ENCODE results near the gene SPEM3.

The SPEM3 gene

DNA sequence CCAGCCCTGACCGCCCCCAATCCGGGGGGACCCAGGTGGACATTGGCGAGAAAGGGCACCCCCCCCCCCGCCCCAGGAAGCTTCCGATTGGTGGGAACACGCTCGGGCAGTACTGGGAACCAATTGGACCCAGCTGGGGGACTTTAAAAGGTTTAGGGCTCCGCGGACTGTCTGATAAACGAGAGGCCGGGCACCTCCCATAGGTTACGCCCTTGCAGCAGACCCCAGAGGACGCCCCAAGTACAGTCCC, 25.0 kb upstream of the SPEM3 start:
- H3K4me3 ChIP-seq (ENCODE audit: low read depth in 1 of 2, low read length in 2 of 2): peak overlapping the region; percentile 84 to 86
- H3K36me3 ChIP-seq (ENCODE audit: control insufficient read depth in 1 of 2, insufficient read depth in 2 of 2, low read length in 2 of 2): no peaks in the 10 kb centered on the region
- peaks cover under 1 to 12% of the 10 kb centered on the region in 2 donors for H3K27me3 ChIP-seq (ENCODE audit: control insufficient read depth in 1 of 2, insufficient read depth in 2 of 2, low read length in 2 of 2)

DNA sequence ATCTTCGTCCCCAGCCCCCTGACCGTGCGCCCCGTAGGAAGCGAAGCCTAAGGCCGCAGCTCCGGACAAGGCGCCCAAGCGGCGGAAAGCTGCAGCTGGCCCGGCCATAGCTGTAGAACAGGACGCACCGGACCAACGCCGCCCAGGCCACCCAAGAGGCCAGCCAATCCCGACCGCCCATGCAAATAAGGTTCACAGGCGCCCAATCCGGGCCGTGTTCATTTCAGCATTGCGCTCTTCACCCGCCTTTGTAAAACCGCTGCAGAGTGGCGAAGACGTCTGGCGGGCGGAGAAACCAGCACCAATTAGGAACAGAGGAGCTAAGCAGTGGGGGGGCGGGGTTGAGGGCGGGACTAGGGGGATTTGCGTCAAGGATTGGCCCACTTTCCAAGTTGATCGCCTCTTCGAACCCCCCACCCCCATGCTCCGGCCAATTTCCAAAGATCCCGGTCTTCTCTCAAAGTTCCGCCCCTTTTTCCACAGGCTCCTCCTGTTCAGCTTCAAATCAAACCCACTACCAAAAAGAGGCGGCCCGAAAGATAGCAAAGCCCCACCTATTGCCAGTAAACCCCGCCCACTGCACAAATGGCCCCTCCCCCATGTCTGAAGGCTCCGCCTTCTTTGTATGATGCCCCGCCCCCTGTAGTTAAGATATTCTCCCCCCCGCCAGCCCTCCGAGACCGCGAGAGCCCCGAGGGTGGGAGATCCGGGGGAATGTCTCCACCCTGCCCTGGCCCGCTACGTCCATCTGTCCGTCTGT, 24.5 kb upstream of the SPEM3 start, which contains the start of gene TMEM256:
TSS of gene TMEM256 (minus strand) at position 121 of the 760 bp plus-strand sequence. CDS start at position 108, 13 bp downstream.
- peak within 1 kb of the TSS; percentile 84 to 86 for H3K4me3 ChIP-seq (ENCODE audit: low read depth in 1 of 2, low read length in 2 of 2)
- H3K4me1 ChIP-seq (ENCODE audit: control insufficient read depth in 1 of 2, insufficient read depth in 2 of 2, low read length in 2 of 2): peaks cover 9 to 11% of the 10 kb centered on the region in 2 donors
- peaks cover 4 to 12% of the 10 kb centered on the region in 2 donors for H3K27me3 ChIP-seq (ENCODE audit: control insufficient read depth in 1 of 2, insufficient read depth in 2 of 2, low read length in 2 of 2)
- no peaks in the 10 kb centered on the region for H3K9me3 ChIP-seq (ENCODE audit: control insufficient read depth in 1 of 2, low read length in 2 of 2)
- peak within 1 kb of the TSS; percentile 93 for H3K27ac ChIP-seq (ENCODE audit: low read depth, low read length)
- H3K36me3 ChIP-seq (ENCODE audit: control insufficient read depth in 1 of 2, insufficient read depth in 2 of 2, low read length in 2 of 2): no peaks in the 10 kb centered on the region
- peak within 1 kb of the TSS; percentile 80 to 84 for H3K9ac ChIP-seq (ENCODE audit: low read depth in 1 of 2, low read length in 2 of 2)

More for the DNA sequence above, 25.0 kb upstream of the SPEM3 start:
- no peaks in the 10 kb centered on the region for H3K9me3 ChIP-seq (ENCODE audit: control insufficient read depth in 1 of 2, low read length in 2 of 2)
- peak overlapping the region; percentile 93 for H3K27ac ChIP-seq (ENCODE audit: low read depth, low read length)
- peak overlapping the region; percentile 80 to 84 for H3K9ac ChIP-seq (ENCODE audit: low read depth in 1 of 2, low read length in 2 of 2)
- H3K4me1 ChIP-seq (ENCODE audit: control insufficient read depth in 1 of 2, insufficient read depth in 2 of 2, low read length in 2 of 2): peaks cover 9% of the 10 kb centered on the region in 2 donors

DNA sequence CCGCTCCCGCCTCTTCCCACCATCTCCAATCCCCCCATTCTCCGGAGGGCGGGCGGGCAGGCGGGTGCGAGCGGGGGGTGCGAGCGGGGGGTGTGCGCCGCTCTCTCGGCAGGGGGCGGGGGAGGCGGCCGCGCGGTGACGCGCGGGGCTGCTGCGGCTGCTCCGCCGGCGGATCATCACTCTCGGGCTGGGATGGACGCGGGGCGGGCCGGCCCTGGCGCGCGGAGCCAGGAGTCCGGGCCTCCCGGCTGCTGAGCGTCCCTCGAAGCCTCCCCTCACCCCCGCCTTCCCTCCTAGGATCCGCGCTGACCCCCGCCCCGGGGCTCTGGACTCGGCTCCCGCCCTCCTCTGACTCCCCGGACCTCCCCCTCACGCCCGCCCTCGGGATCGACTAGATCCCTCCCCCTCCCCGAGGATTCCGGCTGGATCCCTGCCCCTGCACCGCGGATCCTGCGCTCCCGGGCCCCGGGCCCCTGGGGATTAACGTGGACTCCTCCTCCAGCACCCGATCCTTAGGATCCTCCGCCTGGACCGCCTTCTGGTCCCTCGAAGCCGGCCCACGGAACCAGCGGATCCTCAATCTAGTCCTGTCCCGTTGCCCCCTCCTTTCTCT, 23.8 kb upstream of the SPEM3 start:
- H3K27ac ChIP-seq (ENCODE audit: low read depth, low read length): no peak overlapping the region
- peak overlapping the region; percentile 51 to 61 for H3K4me3 ChIP-seq (ENCODE audit: low read depth in 1 of 2, low read length in 2 of 2)
- peak overlapping the region in 1 of 2 donors; percentile 33 for H3K9ac ChIP-seq (ENCODE audit: low read depth in 1 of 2, low read length in 2 of 2)
- no peaks in the 10 kb centered on the region for H3K9me3 ChIP-seq (ENCODE audit: control insufficient read depth in 1 of 2, low read length in 2 of 2)
- peaks cover 9 to 11% of the 10 kb centered on the region in 2 donors for H3K4me1 ChIP-seq (ENCODE audit: control insufficient read depth in 1 of 2, insufficient read depth in 2 of 2, low read length in 2 of 2)
- H3K27me3 ChIP-seq (ENCODE audit: control insufficient read depth in 1 of 2, insufficient read depth in 2 of 2, low read length in 2 of 2): peaks cover 4 to 12% of the 10 kb centered on the region in 2 donors
- no peaks in the 10 kb centered on the region for H3K36me3 ChIP-seq (ENCODE audit: control insufficient read depth in 1 of 2, insufficient read depth in 2 of 2, low read length in 2 of 2)

- Histone ChIP-seq H3K27me3 (ENCODE audit: control insufficient read depth in 1 of 2, insufficient read depth in 2 of 2, low read length in 2 of 2) (peaks cover 4 to 12% of the 10 kb centered on the region in 2 donors), H3K9me3 (ENCODE audit: control insufficient read depth in 1 of 2, low read length in 2 of 2) (no peaks in the 10 kb centered on the region), H3K27ac (ENCODE audit: low read depth, low read length) (no peak overlapping the region), H3K9ac (ENCODE audit: low read depth in 1 of 2, low read length in 2 of 2) (peak overlapping the region; percentile 2 to 33), H3K4me1 (ENCODE audit: control insufficient read depth in 1 of 2, insufficient read depth in 2 of 2, low read length in 2 of 2) (peaks cover 9 to 11% of the 10 kb centered on the region in 2 donors), H3K36me3 (ENCODE audit: control insufficient read depth in 1 of 2, insufficient read depth in 2 of 2, low read length in 2 of 2) (no peaks in the 10 kb centered on the region), H3K4me3 (ENCODE audit: low read depth in 1 of 2, low read length in 2 of 2) (peak overlapping the region; percentile 43 to 61)
Observed at GRCh38 chr17:7405350-7406234, 23.1 kb upstream of the SPEM3 start.

DNA sequence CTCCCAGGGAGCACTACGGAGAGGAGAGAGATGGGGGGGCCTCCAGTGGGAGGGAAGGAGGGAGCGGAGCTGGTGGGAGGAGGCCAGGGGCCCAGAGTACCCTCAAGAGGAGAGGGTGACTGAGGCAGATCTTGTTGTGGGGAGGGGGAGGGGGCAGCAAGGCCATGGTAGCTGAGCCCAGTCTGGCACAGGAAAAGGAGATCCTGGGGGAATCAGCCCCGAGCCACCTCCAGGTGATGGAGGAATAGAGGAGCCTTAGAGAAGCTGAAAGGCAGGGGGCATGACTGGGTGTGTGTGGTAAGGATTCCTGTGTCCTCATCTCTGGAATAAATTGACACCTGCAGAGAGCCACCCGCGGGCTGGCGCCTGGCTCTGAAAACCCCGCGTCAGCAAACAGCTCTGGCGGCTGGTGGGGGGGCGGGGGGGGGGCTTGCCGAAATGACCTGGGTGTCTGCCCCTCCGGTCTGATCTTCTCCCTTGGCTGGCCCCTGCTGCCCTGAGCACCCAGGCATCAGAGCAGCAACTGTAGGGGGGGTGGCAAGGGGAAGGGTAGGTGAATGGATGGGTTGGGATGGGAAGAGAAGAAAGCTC, 22.3 kb upstream of the SPEM3 start:
- Histone ChIP-seq H3K36me3 (ENCODE audit: control insufficient read depth in 1 of 2, insufficient read depth in 2 of 2, low read length in 2 of 2) (no peaks in the 10 kb centered on the region), H3K4me1 (ENCODE audit: control insufficient read depth in 1 of 2, insufficient read depth in 2 of 2, low read length in 2 of 2) (peaks cover 9 to 11% of the 10 kb centered on the region in 2 donors), H3K27me3 (ENCODE audit: control insufficient read depth in 1 of 2, insufficient read depth in 2 of 2, low read length in 2 of 2) (peaks cover 4 to 12% of the 10 kb centered on the region in 2 donors), H3K4me3 (ENCODE audit: low read depth in 1 of 2, low read length in 2 of 2) (no peak overlapping the region), H3K27ac (ENCODE audit: low read depth, low read length) (no peak overlapping the region), H3K9ac (ENCODE audit: low read depth in 1 of 2, low read length in 2 of 2) (no peak overlapping the region), H3K9me3 (ENCODE audit: control insufficient read depth in 1 of 2, low read length in 2 of 2) (no peaks in the 10 kb centered on the region)

DNA sequence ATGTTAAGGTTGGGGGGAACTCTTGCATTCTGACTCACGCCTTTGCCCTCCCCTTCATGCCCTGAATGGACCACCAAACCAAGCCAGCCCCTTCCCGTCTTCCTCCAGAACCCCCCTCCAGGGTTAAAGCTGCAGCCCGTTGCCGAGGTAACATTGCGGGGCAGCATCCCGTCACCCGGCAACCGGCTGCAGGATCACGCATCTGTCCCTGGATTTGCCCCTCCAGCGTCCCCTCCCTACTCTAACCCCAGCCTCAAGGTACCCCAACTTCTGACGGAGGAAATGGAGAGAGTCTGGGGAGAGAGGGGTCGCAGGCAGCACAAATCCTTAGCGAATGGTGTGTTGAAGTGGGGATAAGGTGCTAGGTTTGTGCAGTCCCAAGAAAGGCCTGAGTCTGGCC, 21.6 kb upstream of the SPEM3 start:
- Histone ChIP-seq H3K4me3 (ENCODE audit: low read depth in 1 of 2, low read length in 2 of 2) (no peak overlapping the region), H3K27me3 (ENCODE audit: control insufficient read depth in 1 of 2, insufficient read depth in 2 of 2, low read length in 2 of 2) (peaks cover 4 to 12% of the 10 kb centered on the region in 2 donors), H3K4me1 (ENCODE audit: control insufficient read depth in 1 of 2, insufficient read depth in 2 of 2, low read length in 2 of 2) (peaks cover 9 to 11% of the 10 kb centered on the region in 2 donors), H3K36me3 (ENCODE audit: control insufficient read depth in 1 of 2, insufficient read depth in 2 of 2, low read length in 2 of 2) (no peaks in the 10 kb centered on the region), H3K9me3 (ENCODE audit: control insufficient read depth in 1 of 2, low read length in 2 of 2) (no peaks in the 10 kb centered on the region), H3K27ac (ENCODE audit: low read depth, low read length) (no peak overlapping the region), H3K9ac (ENCODE audit: low read depth in 1 of 2, low read length in 2 of 2) (no peak overlapping the region)

DNA sequence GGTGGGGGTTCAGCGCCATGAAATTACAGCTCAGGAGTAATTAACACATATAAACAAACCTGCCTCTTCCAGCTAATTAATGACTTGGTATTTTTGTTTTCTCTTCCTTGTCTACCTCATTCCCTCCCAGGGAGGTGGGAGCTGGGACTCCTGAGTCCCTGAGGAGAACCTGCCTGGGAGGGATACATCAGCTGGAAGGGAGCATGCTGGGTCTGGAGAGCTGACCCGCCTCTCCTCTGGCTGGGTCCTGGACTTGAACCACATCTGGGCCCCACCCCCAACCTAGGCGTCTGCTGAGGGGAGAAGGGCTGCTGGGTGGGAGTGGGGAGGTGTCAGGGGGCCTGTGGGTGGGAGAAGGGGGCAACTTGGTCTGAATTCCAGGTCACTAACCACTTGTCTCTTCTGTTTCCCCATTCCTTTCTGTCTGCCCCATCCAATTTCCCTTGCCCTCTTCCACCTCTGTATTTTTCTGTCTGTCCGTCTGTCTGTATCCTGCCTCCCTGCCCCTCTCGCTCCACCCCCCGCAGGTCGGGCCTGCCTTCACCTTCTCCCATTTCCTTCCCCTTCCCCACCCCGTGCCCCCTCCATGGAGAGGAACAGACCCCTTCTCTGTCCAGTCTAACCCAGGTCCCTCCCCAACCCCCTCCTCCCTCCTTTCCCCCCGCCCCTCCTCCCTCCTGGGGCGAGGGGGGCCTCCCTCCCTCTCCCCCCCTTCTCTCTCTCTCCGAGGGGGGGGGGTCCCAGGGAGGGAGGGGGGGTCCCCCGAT, 21.0 kb upstream of the SPEM3 start, which contains the start of gene NLGN2:
TSS of gene NLGN2 (plus strand) at position 361 of the 767 bp plus-strand sequence. CDS start 411 bp downstream, outside the sequence.
- H3K27ac ChIP-seq (ENCODE audit: low read depth, low read length): no peak within 1 kb of the TSS
- no peak within 1 kb of the TSS for H3K4me3 ChIP-seq (ENCODE audit: low read depth in 1 of 2, low read length in 2 of 2)
- peaks cover 4 to 12% of the 10 kb centered on the region in 2 donors for H3K27me3 ChIP-seq (ENCODE audit: control insufficient read depth in 1 of 2, insufficient read depth in 2 of 2, low read length in 2 of 2)
- no peaks in the 10 kb centered on the region for H3K9me3 ChIP-seq (ENCODE audit: control insufficient read depth in 1 of 2, low read length in 2 of 2)
- H3K36me3 ChIP-seq (ENCODE audit: control insufficient read depth in 1 of 2, insufficient read depth in 2 of 2, low read length in 2 of 2): no peaks in the 10 kb centered on the region
- no peak within 1 kb of the TSS for H3K9ac ChIP-seq (ENCODE audit: low read depth in 1 of 2, low read length in 2 of 2)
- peaks cover 7 to 10% of the 10 kb centered on the region in 2 donors for H3K4me1 ChIP-seq (ENCODE audit: control insufficient read depth in 1 of 2, insufficient read depth in 2 of 2, low read length in 2 of 2)

DNA sequence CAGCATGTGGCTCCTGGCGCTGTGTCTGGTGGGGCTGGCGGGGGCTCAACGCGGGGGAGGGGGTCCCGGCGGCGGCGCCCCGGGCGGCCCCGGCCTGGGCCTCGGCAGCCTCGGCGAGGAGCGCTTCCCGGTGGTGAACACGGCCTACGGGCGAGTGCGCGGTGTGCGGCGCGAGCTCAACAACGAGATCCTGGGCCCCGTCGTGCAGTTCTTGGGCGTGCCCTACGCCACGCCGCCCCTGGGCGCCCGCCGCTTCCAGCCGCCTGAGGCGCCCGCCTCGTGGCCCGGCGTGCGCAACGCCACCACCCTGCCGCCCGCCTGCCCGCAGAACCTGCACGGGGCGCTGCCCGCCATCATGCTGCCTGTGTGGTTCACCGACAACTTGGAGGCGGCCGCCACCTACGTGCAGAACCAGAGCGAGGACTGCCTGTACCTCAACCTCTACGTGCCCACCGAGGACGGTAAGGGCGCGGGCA, 20.4 kb upstream of the SPEM3 start:
- H3K4me1 ChIP-seq (ENCODE audit: control insufficient read depth in 1 of 2, insufficient read depth in 2 of 2, low read length in 2 of 2): peaks cover under 1 to 5% of the 10 kb centered on the region in 2 donors
- no peak overlapping the region for H3K9ac ChIP-seq (ENCODE audit: low read depth in 1 of 2, low read length in 2 of 2)
- no peaks in the 10 kb centered on the region for H3K36me3 ChIP-seq (ENCODE audit: control insufficient read depth in 1 of 2, insufficient read depth in 2 of 2, low read length in 2 of 2)
- H3K27ac ChIP-seq (ENCODE audit: low read depth, low read length): no peak overlapping the region
- H3K27me3 ChIP-seq (ENCODE audit: control insufficient read depth in 1 of 2, insufficient read depth in 2 of 2, low read length in 2 of 2): peaks cover 4 to 12% of the 10 kb centered on the region in 2 donors
- H3K9me3 ChIP-seq (ENCODE audit: control insufficient read depth in 1 of 2, low read length in 2 of 2): no peaks in the 10 kb centered on the region
- H3K4me3 ChIP-seq (ENCODE audit: low read depth in 1 of 2, low read length in 2 of 2): no peak overlapping the region

GRCh38 chr17:7408863-7409262, 19.8 kb upstream of the SPEM3 start:
- Histone ChIP-seq H3K27ac (ENCODE audit: low read depth, low read length) (no peak overlapping the region), H3K36me3 (ENCODE audit: control insufficient read depth in 1 of 2, insufficient read depth in 2 of 2, low read length in 2 of 2) (no peaks in the 10 kb centered on the region), H3K4me3 (ENCODE audit: low read depth in 1 of 2, low read length in 2 of 2) (no peak overlapping the region), H3K27me3 (ENCODE audit: control insufficient read depth in 1 of 2, insufficient read depth in 2 of 2, low read length in 2 of 2) (peaks cover 4 to 12% of the 10 kb centered on the region in 2 donors), H3K9ac (ENCODE audit: low read depth in 1 of 2, low read length in 2 of 2) (no peak overlapping the region), H3K4me1 (ENCODE audit: control insufficient read depth in 1 of 2, insufficient read depth in 2 of 2, low read length in 2 of 2) (peaks cover 0 to 5% of the 10 kb centered on the region in 2 donors), H3K9me3 (ENCODE audit: control insufficient read depth in 1 of 2, low read length in 2 of 2) (no peaks in the 10 kb centered on the region)

Measured in duodenal mucosa (tissue), 2 donors.